Stimulated activated CD4-positive, alpha-beta T cell treated with anti-CD3 and anti-CD28 coated beads, Interleukin-1b, Interleukin-23, amount 100 ng/mL, for 24 hours (primary cell): ENCODE results near the gene SLC25A40.
"Not testable (repeated sequence)": the region's sequence is repeated elsewhere in the genome, so short reads cannot be mapped to it uniquely, and the experiment has no call there.

Experiments used
- DNase-seq, 4 experiments: peaks; one replicate each; pipeline ENCODE4 v3.0.0-alpha.2; 2020; ENCODE audit warnings: low read depth in 4 of 4, low spot score in 1 of 4

SLC25A40 gene

GRCh38 chr7:87873328-87873727 lies 2.8 kb downstream of the SLC25A40 start:
- not testable (repeated sequence) for DNase-seq

- no peak for DNase-seq
These were observed 3.8 kb downstream of the SLC25A40 start for GRCh38 chr7:87872346-87872745.

DNA sequence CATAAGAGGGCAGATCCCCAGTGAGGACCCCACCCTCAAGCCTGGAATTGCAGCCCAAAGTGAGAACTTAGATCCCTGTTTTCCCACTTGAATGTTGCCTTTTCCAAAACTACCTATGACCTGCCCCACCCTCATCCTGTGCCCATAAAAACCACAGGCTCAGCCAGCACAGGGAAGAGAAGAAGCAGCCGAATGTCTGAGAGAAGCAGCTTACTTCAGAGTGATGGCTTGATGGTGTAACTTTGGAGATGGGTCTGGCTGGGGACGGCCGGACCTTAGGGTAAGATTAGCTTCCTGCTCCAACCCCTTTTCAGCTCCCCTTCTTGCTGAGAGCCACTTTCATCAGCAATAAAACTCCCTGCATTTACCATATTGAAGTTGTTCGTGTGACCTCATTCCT lies 5.7 kb downstream of the SLC25A40 start:
- DNase-seq = no peak

GRCh38 chr7:87866533-87866932 lies 9.6 kb downstream of the SLC25A40 start:
- DNase-seq = not testable (repeated sequence)

DNA sequence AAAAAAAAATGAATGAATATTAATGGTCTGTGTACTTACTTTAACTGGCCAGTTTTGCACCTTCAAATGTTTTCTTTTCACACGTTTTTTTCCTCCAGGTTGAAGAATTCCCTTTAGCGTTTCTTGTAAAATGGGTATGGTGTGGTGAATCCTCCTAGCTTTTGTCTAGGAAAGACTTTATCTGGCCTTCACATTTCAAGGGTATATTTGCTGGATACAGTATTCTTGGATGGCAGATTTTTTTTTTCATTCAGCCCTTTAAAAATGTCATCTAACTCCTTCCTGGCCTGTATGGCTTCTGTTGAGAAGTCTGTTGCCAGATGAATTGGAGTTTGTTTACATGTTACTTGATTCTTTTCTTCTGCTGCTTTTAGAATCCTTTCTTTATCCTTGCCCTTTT lies 10.1 kb downstream of the SLC25A40 start:
- no peak for DNase-seq

- DNase-seq = no peak
These were observed 17.6 kb downstream of the SLC25A40 start for GRCh38 chr7:87858417-87859100.

- no peak for DNase-seq
These were observed 22.8 kb downstream of the SLC25A40 start for GRCh38 chr7:87853237-87853864.

GRCh38 chr7:87852306-87852705 lies 23.9 kb downstream of the SLC25A40 start:
- DNase-seq = no peak

- no peak for DNase-seq
These were observed 25.1 kb downstream of the SLC25A40 start for GRCh38 chr7:87850836-87851593.

DNA sequence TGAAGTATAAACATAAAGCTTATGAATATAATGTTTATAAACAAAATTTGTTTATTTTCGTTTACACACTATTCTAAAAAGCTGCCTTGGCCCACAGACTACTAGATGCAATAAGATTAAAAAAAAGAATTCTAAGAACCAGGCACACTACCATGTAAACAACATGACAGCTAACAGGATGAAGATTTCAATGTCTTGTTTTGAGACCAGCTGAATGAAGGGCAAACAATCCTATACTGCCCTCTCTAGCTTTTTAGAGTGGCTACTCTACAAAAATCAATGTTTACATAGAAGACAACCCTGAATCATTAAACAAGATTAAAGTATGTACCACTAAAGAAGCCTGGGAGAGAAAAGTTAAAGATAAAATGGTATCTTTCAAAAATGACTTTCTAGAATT lies 38.6 kb downstream of the SLC25A40 start:
- no peak for DNase-seq

GRCh38 chr7:87833130-87833529 lies 43.0 kb downstream of the SLC25A40 start:
- DNase-seq = no peak

GRCh38 chr7:87831097-87831496 lies 45.1 kb downstream of the SLC25A40 start:
- no peak for DNase-seq

- not testable (repeated sequence) for DNase-seq
These were observed 47.8 kb downstream of the SLC25A40 start for GRCh38 chr7:87828383-87828782.

DNA sequence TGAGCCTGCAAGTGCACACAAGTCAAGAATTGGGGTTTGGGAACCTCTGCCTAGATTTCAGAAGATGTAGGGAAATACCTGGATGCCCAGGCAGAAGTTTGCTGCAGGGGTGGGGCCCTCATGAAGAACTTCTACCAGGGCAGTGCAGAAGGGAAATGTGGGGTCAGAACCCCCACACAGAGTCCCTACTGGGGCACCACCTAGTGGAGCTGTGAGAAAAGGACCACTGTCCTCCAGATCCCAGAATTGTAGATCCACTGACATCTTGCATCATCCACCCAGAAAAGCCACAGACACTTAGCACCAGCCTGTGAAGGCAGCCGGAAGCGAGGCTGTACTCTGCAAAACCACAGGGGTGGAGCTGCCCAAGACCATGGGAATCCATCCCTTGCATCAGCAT lies 50.8 kb downstream of the SLC25A40 start:
- DNase-seq = not testable (repeated sequence)

- not testable (repeated sequence) for DNase-seq
These were observed 54.1 kb downstream of the SLC25A40 start for GRCh38 chr7:87822056-87822455.

- no peak for DNase-seq
These were observed 57.8 kb downstream of the SLC25A40 start for GRCh38 chr7:87818336-87818735.

GRCh38 chr7:87816389-87816788 lies 59.8 kb downstream of the SLC25A40 start:
- DNase-seq = no peak

GRCh38 chr7:87810726-87811125 lies 65.4 kb downstream of the SLC25A40 start:
- no peak for DNase-seq

GRCh38 chr7:87810130-87810529 lies 66.0 kb downstream of the SLC25A40 start:
- DNase-seq = no peak

- no peak for DNase-seq
These were observed 70.0 kb downstream of the SLC25A40 start for GRCh38 chr7:87806150-87806549.

DNA sequence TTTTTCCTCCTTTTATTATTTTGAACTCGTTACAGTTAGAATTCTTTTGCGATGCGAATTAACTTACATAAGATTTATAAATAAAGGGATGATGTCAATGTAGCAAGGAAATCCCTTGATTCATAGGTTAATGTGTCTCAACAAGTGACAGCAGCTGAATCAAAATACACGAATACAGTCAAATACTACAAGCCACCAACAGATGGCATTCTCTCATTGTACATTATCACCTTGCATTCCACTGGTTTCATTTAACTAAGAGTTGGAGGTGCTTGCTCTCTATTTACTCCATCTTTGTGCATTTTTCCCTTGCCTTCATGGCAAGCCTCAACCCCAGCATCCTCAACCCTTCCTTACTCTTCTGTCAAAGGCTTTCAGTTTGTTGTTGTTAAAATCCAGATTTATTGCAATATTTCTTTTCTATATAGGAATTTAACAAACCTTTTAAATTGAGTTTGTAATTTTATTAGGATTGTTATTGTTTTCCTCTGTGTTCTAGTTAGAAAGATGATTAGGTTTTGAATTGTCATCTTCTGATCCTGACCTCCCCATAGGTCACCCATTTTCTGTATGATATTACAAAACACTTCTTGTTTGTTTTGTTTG lies 78.3 kb downstream of the SLC25A40 start:
- no peak for DNase-seq

DNA sequence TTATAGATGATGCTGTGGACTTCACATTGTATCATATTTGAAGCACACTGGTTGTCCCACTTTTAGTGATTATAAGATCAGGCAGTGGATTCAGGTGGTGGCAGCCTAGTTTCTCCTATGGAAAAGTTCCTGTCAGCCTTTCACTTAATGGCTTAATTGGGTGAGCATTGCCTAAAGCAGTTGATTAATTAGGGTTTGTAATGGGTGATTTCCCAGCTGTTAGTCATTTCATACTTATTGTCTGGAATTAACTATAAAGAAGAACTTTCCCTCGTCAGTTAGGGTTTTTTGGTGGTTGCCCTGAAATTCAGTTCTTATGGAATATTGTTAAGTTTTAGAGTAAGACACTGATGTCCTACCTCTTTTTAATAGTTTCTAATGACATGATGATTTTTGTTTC lies 78.8 kb downstream of the SLC25A40 start:
- DNase-seq = no peak
